NB4 (cell line): ENCODE measurements around the gene CHCHD3.

ENCODE experiments used
- CTCF ChIP-seq: IDR thresholded peaks from one replicate; pipeline ENCODE4 v1.5.1; 2012; ENCODE audit warnings: low read depth, low read length
- POLR2A ChIP-seq: IDR thresholded peaks from 2 replicates; pipeline ENCODE4 v1.6.1; 2011; ENCODE audit warnings: mild to moderate bottlenecking; ENCODE audit not compliant: insufficient read length; ENCODE audit errors: extremely low read depth

- TF ChIP-seq POLR2A (no peak), CTCF (no peak)
Measured at GRCh38 chr7:132773527-132773956, 308.3 kb downstream of the CHCHD3 start.
